Mesenteric fat pad (tissue), 1 donor: ENCODE data around the gene MLF2. TPM values are rescaled to one million over a fixed set of nuclear protein-coding genes. Genes with fewer than 3 reads are reported as not detected.
"Not testable (repeated sequence)": the region's sequence is repeated elsewhere in the genome, so short reads cannot be mapped to it uniquely, and the experiment has no call there.

Experiments used
- DNase-seq: peaks from one replicate; pipeline ENCODE4 v3.0.0-alpha.2; 2020; ENCODE audit warnings: low spot score
- total RNA-seq: library from RNA; stranded (reverse); fragmentation: NEBNext Ultra II Directional; extraction: Animal tissue kit (Norgen Biotek cat#: 25700); gene quantifications from one replicate; pipeline ENCODE4 v1.2.1, GENCODE V29; 2021
- donor health status: DM: yes; HTN: yes; CAD: no.

The MLF2 gene
- total RNA-seq, 1 donor from 2014 or later = 145 TPM

- DNase-seq = peak; percentile 93
Measured at GRCh38 chr12:6765634-6766581, 13.0 kb upstream of the MLF2 start, which contains the start of gene PTMS. Gene PTMS, plus strand, starts transcription at chr12:6766363. Its CDS starts 343 bp downstream, at chr12:6766706.

GRCh38 chr12:6765048-6765633 is 12.2 kb upstream of the MLF2 start:
- no peak for DNase-seq

- DNase-seq = peak; percentile 94
Measured at GRCh38 chr12:6764011-6764828, 11.3 kb upstream of the MLF2 start.

GRCh38 chr12:6763380-6763779 is 10.4 kb upstream of the MLF2 start:
- no peak for DNase-seq

- DNase-seq = no peak
Measured at GRCh38 chr12:6759741-6760140, 6.8 kb upstream of the MLF2 start.

- DNase-seq = no peak
Measured at GRCh38 chr12:6758506-6759095, 5.7 kb upstream of the MLF2 start.

- DNase-seq = no peak
Measured at GRCh38 chr12:6757028-6757690, 4.2 kb upstream of the MLF2 start.

- no peak for DNase-seq
Measured at GRCh38 chr12:6754411-6754810, 1.5 kb upstream of the MLF2 start.

GRCh38 chr12:6753772-6754356 is 923 bp upstream of the MLF2 start:
- DNase-seq = no peak

GRCh38 chr12:6752167-6752920 is 597 bp downstream of the MLF2 start:
- no peak for DNase-seq

GRCh38 chr12:6751767-6752166 is 1.2 kb downstream of the MLF2 start:
- no peak for DNase-seq

- no peak for DNase-seq
Measured at GRCh38 chr12:6750506-6750905, 2.4 kb downstream of the MLF2 start.

GRCh38 chr12:6748761-6749160 is 4.2 kb downstream of the MLF2 start:
- DNase-seq = no peak

GRCh38 chr12:6747216-6747615 is 5.7 kb downstream of the MLF2 start:
- DNase-seq = no peak

- no peak for DNase-seq
Measured at GRCh38 chr12:6745741-6746525, 7.0 kb downstream of the MLF2 start.

GRCh38 chr12:6743300-6743699 is 9.6 kb downstream of the MLF2 start:
- not testable (repeated sequence) for DNase-seq

- no peak for DNase-seq
Measured at GRCh38 chr12:6742834-6743233, 10.1 kb downstream of the MLF2 start.

GRCh38 chr12:6742080-6742479 is 10.9 kb downstream of the MLF2 start:
- not testable (repeated sequence) for DNase-seq

- DNase-seq = no peak
Measured at GRCh38 chr12:6736754-6737153, 16.2 kb downstream of the MLF2 start.
